ENCODE data around the gene C1RL.

- no peak for TF ChIP-seq CTCF (IDR thresholded peaks at IDR 0.05)
- no peak for TF ChIP-seq POLR2A (IDR thresholded peaks at IDR 0.05; ENCODE audit: low read depth)
- TF ChIP-seq EP300 (IDR thresholded peaks at IDR 0.05) = no peak
- TF ChIP-seq POLR2AphosphoS5 (IDR thresholded peaks at IDR 0.05) = no peak
Observed at GRCh38 chr12:7091171-7091570, 17.8 kb downstream of the C1RL start.

Data from esophagus muscularis mucosa (tissue), 4 donors.